HEK293 (cell line): ENCODE results near the gene CMIP.

Experiments used
- CTCF ChIA-PET: fragments of 350-600 bp; formaldehyde crosslinking; extraction: SDS; loops from one replicate; lab custom pipeline; 2021; ENCODE audit warnings: antibody characterized with exemption; lab: Yijun Ruan, JAX
- POLR2A ChIA-PET: fragments of 300-600 bp; formaldehyde crosslinking; extraction: SDS; loops from one replicate; lab custom pipeline; 2020; ENCODE audit warnings: antibody characterized with exemption, inconsistent platforms; lab: Yijun Ruan, JAX
- H3K27ac ChIP-seq: fragments of 200-500 bp; sonication (Bioruptor generic); 2 replicates; pipeline ENCODE4 v1.5.1; 2014; ENCODE audit warnings: low read depth, low read length, control low read depth, inconsistent platforms; ENCODE audit errors: extremely low read depth
- H3K36me3 ChIP-seq, 2 experiments: fragments of 200-500 bp in 1 of 2; sonication (Bioruptor generic) in 1 of 2; 1 replicate in 1 of 2; 2 replicates in 1 of 2; pipeline ENCODE4 v1.5.1; 2014 to 2017; ENCODE audit warnings: inconsistent platforms in 2 of 2, low read length in 2 of 2; ENCODE audit not compliant: control insufficient read depth in 2 of 2, insufficient read depth in 1 of 2
- H3K4me1 ChIP-seq: fragments of 200-500 bp; sonication (Bioruptor generic); 2 replicates; pipeline ENCODE4 v1.5.1; 2014; ENCODE audit warnings: mild to moderate bottlenecking, low read length, inconsistent platforms; ENCODE audit not compliant: control insufficient read depth, insufficient read depth
- H3K4me3 ChIP-seq: 2 replicates; pipeline ENCODE4 v1.5.1; 2011; ENCODE audit warnings: low read depth, mild to moderate bottlenecking, control low read depth, low read length, moderate library complexity
- H3K9me3 ChIP-seq: fragments of 200-500 bp; sonication (Bioruptor generic); 2 replicates; pipeline ENCODE4 v1.5.1; 2014; ENCODE audit warnings: low read depth, low read length, inconsistent platforms; ENCODE audit not compliant: control insufficient read depth, insufficient read depth
- EGR2 ChIP-seq: fragments of 450-650 bp; formaldehyde crosslinking; IDR thresholded peaks from 2 replicates; pipeline ENCODE4 v1.5.1; 2016; ENCODE audit warnings: low read depth, missing biosample characterization, missing genetic modification characterization
- HOXA7 ChIP-seq: sonication (generic); formaldehyde crosslinking; IDR thresholded peaks from 2 replicates; pipeline ENCODE4 v1.8.1; 2022; ENCODE audit warnings: missing genetic modification reagents, borderline replicate concordance
- KLF1 ChIP-seq: fragments of 450-650 bp; formaldehyde crosslinking; IDR thresholded peaks from 2 replicates; pipeline ENCODE4 v1.5.1; 2016; ENCODE audit warnings: missing biosample characterization, missing genetic modification characterization
- MZF1 ChIP-seq: fragments of 450-650 bp; formaldehyde crosslinking; IDR thresholded peaks from 2 replicates; pipeline ENCODE4 v1.5.1; 2017; ENCODE audit warnings: missing biosample characterization, missing genetic modification characterization, borderline replicate concordance
- SALL2 ChIP-seq: fragments of 450-650 bp; formaldehyde crosslinking; IDR thresholded peaks from 2 replicates; pipeline ENCODE4 v1.5.0; 2017; ENCODE audit warnings: missing biosample characterization, mild to moderate bottlenecking, missing genetic modification characterization, borderline replicate concordance
- ZFHX2 ChIP-seq: fragments of 450-650 bp; formaldehyde crosslinking; conservative IDR thresholded peaks from 2 replicates; pipeline ENCODE4 v1.5.1; 2016; ENCODE audit warnings: missing biosample characterization, missing genetic modification characterization
- ZFP69B ChIP-seq: fragments of 450-650 bp; formaldehyde crosslinking; IDR thresholded peaks from 2 replicates; pipeline ENCODE4 v1.5.1; 2016; ENCODE audit warnings: missing biosample characterization, missing genetic modification characterization
- ZNF114 ChIP-seq: fragments of 450-650 bp; formaldehyde crosslinking; IDR thresholded peaks from 2 replicates; pipeline ENCODE4 v1.5.0; 2017; ENCODE audit warnings: missing biosample characterization, missing genetic modification characterization
- ZNF133 ChIP-seq: fragments of 450-650 bp; formaldehyde crosslinking; IDR thresholded peaks from 2 replicates; pipeline ENCODE4 v1.5.1; 2016; ENCODE audit warnings: missing biosample characterization, missing genetic modification characterization
- ZNF169 ChIP-seq: fragments of 450-650 bp; formaldehyde crosslinking; IDR thresholded peaks from 2 replicates; pipeline ENCODE4 v1.5.1; 2016; ENCODE audit warnings: missing biosample characterization, missing genetic modification characterization
- ZNF174 ChIP-seq: fragments of 450-650 bp; formaldehyde crosslinking; IDR thresholded peaks from 2 replicates; pipeline ENCODE4 v1.5.0; 2017; ENCODE audit warnings: missing biosample characterization, mild to moderate bottlenecking, missing genetic modification characterization
- ZNF175 ChIP-seq: fragments of 450-650 bp; formaldehyde crosslinking; IDR thresholded peaks from 2 replicates; pipeline ENCODE4 v1.5.1; 2016; ENCODE audit warnings: missing biosample characterization, missing genetic modification characterization
- ZNF19 ChIP-seq: fragments of 450-650 bp; formaldehyde crosslinking; IDR thresholded peaks from 2 replicates; pipeline ENCODE4; 2016; ENCODE audit warnings: missing biosample characterization, missing genetic modification characterization, low read depth
- ZNF366 ChIP-seq: fragments of 450-650 bp; formaldehyde crosslinking; conservative IDR thresholded peaks from 2 replicates; pipeline ENCODE4 v1.5.1; 2016; ENCODE audit warnings: missing biosample characterization, missing genetic modification characterization
- ZNF664 ChIP-seq: fragments of 450-650 bp; formaldehyde crosslinking; IDR thresholded peaks from 2 replicates; pipeline ENCODE4 v1.5.1; 2016; ENCODE audit warnings: missing biosample characterization, missing genetic modification characterization
- ZNF670 ChIP-seq: fragments of 450-650 bp; formaldehyde crosslinking; IDR thresholded peaks from 2 replicates; pipeline ENCODE4 v1.5.1; 2016; ENCODE audit warnings: missing biosample characterization, missing genetic modification characterization, low read depth
- ZNF747 ChIP-seq: fragments of 450-650 bp; formaldehyde crosslinking; IDR thresholded peaks from 2 replicates; pipeline ENCODE4 v1.5.1; 2016; ENCODE audit warnings: missing biosample characterization, missing genetic modification characterization
- ZNF776 ChIP-seq: fragments of 450-650 bp; formaldehyde crosslinking; IDR thresholded peaks from 2 replicates; pipeline ENCODE4 v1.5.0; 2017; ENCODE audit warnings: missing biosample characterization, missing genetic modification characterization, borderline replicate concordance
- TF ChIP-seq, protein P1 (sequence below): fragments of 450-650 bp; formaldehyde crosslinking; conservative IDR thresholded peaks from 2 replicates; pipeline ENCODE4 v1.5.1; 2016; ENCODE audit warnings: low read depth, missing biosample characterization, missing genetic modification characterization
- TF ChIP-seq, protein P2 (sequence below): fragments of 450-650 bp; formaldehyde crosslinking; IDR thresholded peaks from 2 replicates; pipeline ENCODE4 v1.5.1; 2017; ENCODE audit warnings: missing biosample characterization, mild to moderate bottlenecking, missing genetic modification characterization, moderate library complexity
- TF ChIP-seq, protein P3 (sequence below): fragments of 450-650 bp; formaldehyde crosslinking; IDR thresholded peaks from 2 replicates; pipeline ENCODE4 v1.5.1; 2016; ENCODE audit warnings: missing biosample characterization, missing genetic modification characterization
- TF ChIP-seq, protein P4 (sequence below): fragments of 450-650 bp; formaldehyde crosslinking; IDR thresholded peaks from 2 replicates; pipeline ENCODE4 v1.5.1; 2016; ENCODE audit warnings: missing biosample characterization, missing genetic modification characterization
- TF ChIP-seq, protein P5 (sequence below): fragments of 450-650 bp; formaldehyde crosslinking; IDR thresholded peaks from 2 replicates; pipeline ENCODE4 v1.5.1; 2017; ENCODE audit warnings: missing biosample characterization, missing genetic modification characterization

The CMIP gene

DNA sequence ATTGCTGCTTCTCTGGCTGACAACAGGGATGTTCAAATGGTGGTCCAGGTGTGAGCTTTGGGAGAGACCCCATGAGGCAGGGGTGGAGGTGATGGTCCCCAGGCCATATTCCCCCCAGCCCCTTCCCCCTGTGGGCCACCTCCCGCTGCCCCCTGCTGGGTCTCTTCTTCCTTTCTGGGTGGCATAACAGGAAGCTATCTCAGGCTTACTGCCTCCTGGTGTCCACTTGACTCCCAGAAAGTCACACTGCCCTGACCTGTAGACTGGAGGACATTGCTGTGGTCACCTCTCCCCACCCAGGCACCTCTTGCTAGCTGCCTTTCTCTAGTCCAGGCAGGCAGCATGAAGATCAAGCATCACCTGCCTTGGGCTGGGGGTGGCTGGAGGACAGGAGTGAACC is 288.1 kb downstream of the CMIP start (continued):
- TF ChIP-seq, protein P1, sequence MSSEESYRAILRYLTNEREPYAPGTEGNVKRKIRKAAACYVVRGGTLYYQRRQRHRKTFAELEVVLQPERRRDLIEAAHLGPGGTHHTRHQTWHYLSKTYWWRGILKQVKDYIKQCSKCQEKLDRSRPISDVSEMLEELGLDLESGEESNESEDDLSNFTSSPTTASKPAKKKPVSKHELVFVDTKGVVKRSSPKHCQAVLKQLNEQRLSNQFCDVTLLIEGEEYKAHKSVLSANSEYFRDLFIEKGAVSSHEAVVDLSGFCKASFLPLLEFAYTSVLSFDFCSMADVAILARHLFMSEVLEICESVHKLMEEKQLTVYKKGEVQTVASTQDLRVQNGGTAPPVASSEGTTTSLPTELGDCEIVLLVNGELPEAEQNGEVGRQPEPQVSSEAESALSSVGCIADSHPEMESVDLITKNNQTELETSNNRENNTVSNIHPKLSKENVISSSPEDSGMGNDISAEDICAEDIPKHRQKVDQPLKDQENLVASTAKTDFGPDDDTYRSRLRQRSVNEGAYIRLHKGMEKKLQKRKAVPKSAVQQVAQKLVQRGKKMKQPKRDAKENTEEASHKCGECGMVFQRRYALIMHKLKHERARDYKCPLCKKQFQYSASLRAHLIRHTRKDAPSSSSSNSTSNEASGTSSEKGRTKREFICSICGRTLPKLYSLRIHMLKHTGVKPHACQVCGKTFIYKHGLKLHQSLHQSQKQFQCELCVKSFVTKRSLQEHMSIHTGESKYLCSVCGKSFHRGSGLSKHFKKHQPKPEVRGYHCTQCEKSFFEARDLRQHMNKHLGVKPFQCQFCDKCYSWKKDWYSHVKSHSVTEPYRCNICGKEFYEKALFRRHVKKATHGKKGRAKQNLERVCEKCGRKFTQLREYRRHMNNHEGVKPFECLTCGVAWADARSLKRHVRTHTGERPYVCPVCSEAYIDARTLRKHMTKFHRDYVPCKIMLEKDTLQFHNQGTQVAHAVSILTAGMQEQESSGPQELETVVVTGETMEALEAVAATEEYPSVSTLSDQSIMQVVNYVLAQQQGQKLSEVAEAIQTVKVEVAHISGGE = no peak
- TF ChIP-seq KLF1 (tag by site-specific recombination) = no peak
- TF ChIP-seq, protein P2, sequence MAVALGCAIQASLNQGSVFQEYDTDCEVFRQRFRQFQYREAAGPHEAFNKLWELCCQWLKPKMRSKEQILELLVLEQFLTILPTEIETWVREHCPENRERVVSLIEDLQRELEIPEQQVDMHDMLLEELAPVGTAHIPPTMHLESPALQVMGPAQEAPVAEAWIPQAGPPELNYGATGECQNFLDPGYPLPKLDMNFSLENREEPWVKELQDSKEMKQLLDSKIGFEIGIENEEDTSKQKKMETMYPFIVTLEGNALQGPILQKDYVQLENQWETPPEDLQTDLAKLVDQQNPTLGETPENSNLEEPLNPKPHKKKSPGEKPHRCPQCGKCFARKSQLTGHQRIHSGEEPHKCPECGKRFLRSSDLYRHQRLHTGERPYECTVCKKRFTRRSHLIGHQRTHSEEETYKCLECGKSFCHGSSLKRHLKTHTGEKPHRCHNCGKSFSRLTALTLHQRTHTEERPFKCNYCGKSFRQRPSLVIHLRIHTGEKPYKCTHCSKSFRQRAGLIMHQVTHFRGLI = no peak

DNA sequence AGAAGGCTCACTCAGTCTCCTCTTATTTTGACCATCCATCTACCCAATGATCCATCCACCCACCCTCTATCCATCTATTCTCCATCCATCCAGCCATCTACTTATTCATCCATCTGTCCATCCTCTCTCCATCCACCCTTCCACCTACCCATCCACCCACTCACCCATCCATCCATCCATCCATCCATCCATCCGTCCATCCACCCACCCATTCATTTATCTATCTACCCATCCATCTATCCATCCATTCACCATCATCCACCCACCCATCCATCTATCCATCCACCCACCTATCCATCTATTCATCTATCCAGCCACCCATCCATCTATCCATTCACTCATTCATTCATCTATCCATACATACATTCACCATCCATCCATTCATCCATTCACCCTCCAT is 288.7 kb downstream of the CMIP start:
- Histone ChIP-seq H3K27ac (no peak overlapping the region), H3K4me3 (no peak overlapping the region), H3K9me3 (no peaks in the 10 kb centered on the region), H3K4me1 (no peaks in the 10 kb centered on the region), H3K36me3 (no peaks in the 10 kb centered on the region)
- CTCF ChIA-PET = interaction anchor here (0.6 kb wide), 1 partner anchor 373 kb away, joined by 7 read pairs; no protein-coding TSS in a partner anchor
- no peak for TF ChIP-seq ZNF19 (tag by site-specific recombination)
- peak; percentile 71; the same call in 1 of the 2 replicates for TF ChIP-seq ZNF776 (tag by site-specific recombination)
- TF ChIP-seq EGR2 (tag by site-specific recombination) = peak; percentile 87
- TF ChIP-seq ZNF133 (tag by site-specific recombination) = no peak
- 0 out of 2 replicates have a peak, but pooled peaks have one; percentile 16 for TF ChIP-seq ZNF169 (tag by site-specific recombination)
- peak; percentile 95 for TF ChIP-seq ZNF366 (tag by site-specific recombination)
- TF ChIP-seq ZFP69B (tag by site-specific recombination) = no peak
- TF ChIP-seq MZF1 = no peak
- TF ChIP-seq ZNF747 = 0 out of 2 replicates have a peak, but pooled peaks have one; percentile 27
- TF ChIP-seq ZFHX2 (tag by site-specific recombination) = peak; percentile 57
- POLR2A ChIA-PET = no interaction called here

DNA sequence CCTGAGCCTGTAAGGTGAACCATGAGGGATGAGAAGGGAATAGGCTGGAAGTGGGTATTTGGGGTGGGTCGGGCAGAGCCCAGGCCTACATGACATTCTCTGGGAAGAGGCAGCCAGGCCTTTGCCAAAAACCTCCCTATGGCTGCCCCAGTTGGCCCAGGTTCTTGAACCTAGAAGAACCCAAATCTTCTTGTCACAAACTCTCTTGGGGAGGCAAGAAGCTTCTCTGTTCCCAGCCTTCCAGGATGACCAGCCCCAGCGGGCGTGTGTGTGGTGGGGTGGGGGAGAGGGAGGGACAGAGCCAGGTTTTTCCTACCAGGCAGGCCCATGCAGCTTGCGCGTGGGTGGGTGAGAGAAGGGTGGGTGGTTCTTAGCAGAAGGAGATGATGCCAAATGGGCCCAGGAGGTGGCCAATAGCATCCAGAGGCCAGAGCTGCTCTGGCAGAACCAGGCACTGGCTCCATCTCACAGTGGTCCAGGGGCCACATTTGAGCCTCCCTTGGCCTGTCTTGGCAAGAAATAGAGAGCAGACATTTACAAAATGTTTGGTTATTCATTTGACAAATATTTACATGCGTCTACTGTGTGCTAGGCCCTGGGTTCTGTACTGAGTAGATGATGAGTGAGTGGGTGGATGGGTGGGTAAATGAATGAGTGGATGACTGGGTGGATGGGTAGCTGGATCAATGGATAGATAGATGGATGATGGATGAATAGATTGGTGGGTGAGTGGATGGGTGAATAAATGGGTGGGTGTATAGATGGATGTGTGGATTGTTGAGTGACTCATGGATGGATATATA is 290.2 kb downstream of the CMIP start:
- ChIA-PET CTCF (interaction anchor here (0.5 to 2.6 kb wide), 4 partner anchors 10 to 530 kb away, joined by 3 to 11 read pairs (median 5); no protein-coding TSS in a partner anchor), POLR2A (no interaction called here)
- no peak overlapping the region for H3K4me3 ChIP-seq
- TF ChIP-seq ZNF114 (tag by site-specific recombination) = no peak
- no peak for TF ChIP-seq HOXA7 (CRISPR knock-in tag)
- no peak for TF ChIP-seq ZNF175 (tag by site-specific recombination)
- TF ChIP-seq SALL2 (tag by site-specific recombination) = no peak
- TF ChIP-seq ZFHX2 (tag by site-specific recombination) = peak; percentile 73
- TF ChIP-seq EGR2 (tag by site-specific recombination) = peak; percentile 81
- TF ChIP-seq, protein P3, sequence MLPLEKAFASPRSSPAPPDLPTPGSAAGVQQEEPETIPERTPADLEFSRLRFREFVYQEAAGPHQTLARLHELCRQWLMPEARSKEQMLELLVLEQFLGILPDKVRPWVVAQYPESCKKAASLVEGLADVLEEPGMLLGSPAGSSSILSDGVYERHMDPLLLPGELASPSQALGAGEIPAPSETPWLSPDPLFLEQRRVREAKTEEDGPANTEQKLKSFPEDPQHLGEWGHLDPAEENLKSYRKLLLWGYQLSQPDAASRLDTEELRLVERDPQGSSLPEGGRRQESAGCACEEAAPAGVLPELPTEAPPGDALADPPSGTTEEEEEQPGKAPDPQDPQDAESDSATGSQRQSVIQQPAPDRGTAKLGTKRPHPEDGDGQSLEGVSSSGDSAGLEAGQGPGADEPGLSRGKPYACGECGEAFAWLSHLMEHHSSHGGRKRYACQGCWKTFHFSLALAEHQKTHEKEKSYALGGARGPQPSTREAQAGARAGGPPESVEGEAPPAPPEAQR (tag by site-specific recombination) = no peak
- TF ChIP-seq ZNF664 (tag by site-specific recombination) = no peak
- TF ChIP-seq, protein P4, sequence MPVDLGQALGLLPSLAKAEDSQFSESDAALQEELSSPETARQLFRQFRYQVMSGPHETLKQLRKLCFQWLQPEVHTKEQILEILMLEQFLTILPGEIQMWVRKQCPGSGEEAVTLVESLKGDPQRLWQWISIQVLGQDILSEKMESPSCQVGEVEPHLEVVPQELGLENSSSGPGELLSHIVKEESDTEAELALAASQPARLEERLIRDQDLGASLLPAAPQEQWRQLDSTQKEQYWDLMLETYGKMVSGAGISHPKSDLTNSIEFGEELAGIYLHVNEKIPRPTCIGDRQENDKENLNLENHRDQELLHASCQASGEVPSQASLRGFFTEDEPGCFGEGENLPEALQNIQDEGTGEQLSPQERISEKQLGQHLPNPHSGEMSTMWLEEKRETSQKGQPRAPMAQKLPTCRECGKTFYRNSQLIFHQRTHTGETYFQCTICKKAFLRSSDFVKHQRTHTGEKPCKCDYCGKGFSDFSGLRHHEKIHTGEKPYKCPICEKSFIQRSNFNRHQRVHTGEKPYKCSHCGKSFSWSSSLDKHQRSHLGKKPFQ (tag by site-specific recombination) = no peak
- no peak for TF ChIP-seq ZNF174 (tag by site-specific recombination)
- TF ChIP-seq, protein P5, sequence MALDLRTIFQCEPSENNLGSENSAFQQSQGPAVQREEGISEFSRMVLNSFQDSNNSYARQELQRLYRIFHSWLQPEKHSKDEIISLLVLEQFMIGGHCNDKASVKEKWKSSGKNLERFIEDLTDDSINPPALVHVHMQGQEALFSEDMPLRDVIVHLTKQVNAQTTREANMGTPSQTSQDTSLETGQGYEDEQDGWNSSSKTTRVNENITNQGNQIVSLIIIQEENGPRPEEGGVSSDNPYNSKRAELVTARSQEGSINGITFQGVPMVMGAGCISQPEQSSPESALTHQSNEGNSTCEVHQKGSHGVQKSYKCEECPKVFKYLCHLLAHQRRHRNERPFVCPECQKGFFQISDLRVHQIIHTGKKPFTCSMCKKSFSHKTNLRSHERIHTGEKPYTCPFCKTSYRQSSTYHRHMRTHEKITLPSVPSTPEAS (tag by site-specific recombination) = no peak
- TF ChIP-seq ZNF670 (tag by site-specific recombination) = no peak
- H3K36me3 ChIP-seq = no peaks in the 10 kb centered on the region
- H3K4me1 ChIP-seq = no peaks in the 10 kb centered on the region
- H3K27ac ChIP-seq = no peak overlapping the region
- no peaks in the 10 kb centered on the region for H3K9me3 ChIP-seq
